ENCODE data around the gene AKAP6. TPM values are rescaled to one million over a fixed set of nuclear protein-coding genes. Genes with fewer than 3 reads are reported as not detected.

Gene AKAP6
- total and polyA plus RNA-seq, 4 donors, result 0.42 to 3.2 (median 1.7) TPM

DNA sequence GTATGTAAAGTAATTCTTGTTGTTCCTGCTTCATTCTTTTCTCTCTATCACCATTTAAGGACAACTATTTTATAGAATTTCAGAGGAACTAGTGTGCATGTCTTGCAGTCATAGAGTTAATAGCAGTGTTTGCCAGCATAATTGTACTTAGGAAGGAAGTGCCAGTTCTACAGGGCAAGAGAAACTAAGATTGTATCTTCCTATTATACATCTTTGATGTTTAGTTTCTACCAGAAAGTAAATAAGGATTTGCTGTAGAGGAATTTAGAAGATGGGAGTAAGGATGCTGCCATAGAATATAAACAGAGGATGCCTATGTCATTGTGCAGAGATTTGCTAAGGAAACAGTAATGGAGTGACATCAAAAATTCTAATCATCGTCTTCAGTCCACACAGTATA lies 338.7 kb downstream of the AKAP6 start:
- no peak overlapping the region for H3K27ac ChIP-seq (ENCODE audit: low read depth in 1 of 2, low read length in 2 of 2)
- peaks cover 0 to 2% (median 0%) of the 10 kb centered on the region in 4 donors for H3K9me3 ChIP-seq (ENCODE audit: control insufficient read depth in 4 of 4, low read length in 3 of 4)
- WGBS, result 89% methylated on average over 1 of the region's 1 CpG
- H3K4me1 ChIP-seq (ENCODE audit: control insufficient read depth in 4 of 4, insufficient read depth in 4 of 4, low read length in 3 of 4), result no peaks in the 10 kb centered on the region
- no peak for DNase-seq (ENCODE audit: low spot score)
- no peak overlapping the region for H3K9ac ChIP-seq (ENCODE audit: low read depth in 1 of 2, low read length in 2 of 2)
- H3K4me3 ChIP-seq (ENCODE audit: low read depth in 1 of 3, low read length in 3 of 3), result no peak overlapping the region
- no peaks in the 10 kb centered on the region for H3K27me3 ChIP-seq (ENCODE audit: control insufficient read depth in 4 of 4, insufficient read depth in 4 of 4, low read length in 3 of 4)
- TF ChIP-seq EGR1 (IDR thresholded peaks at IDR 0.05; ENCODE audit: low read depth in 2 of 2) (no peak), FOXA1 (IDR thresholded peaks at IDR 0.05) (no peak), HNF4A (conservative IDR thresholded peaks at IDR 0.05) (no peak), JUND (IDR thresholded peaks at IDR 0.05) (no peak), SP1 (IDR thresholded peaks at IDR 0.05) (no peak), TAF1 (conservative IDR thresholded peaks at IDR 0.05) (no peak), GABPA (IDR thresholded peaks at IDR 0.05 in 1 of 2, conservative IDR thresholded peaks at IDR 0.05 in 1 of 2) (no peak), FOXA2 (IDR thresholded peaks at IDR 0.05) (no peak), HNF4G (IDR thresholded peaks at IDR 0.05) (no peak)
- TF ChIP-seq, protein P1, sequence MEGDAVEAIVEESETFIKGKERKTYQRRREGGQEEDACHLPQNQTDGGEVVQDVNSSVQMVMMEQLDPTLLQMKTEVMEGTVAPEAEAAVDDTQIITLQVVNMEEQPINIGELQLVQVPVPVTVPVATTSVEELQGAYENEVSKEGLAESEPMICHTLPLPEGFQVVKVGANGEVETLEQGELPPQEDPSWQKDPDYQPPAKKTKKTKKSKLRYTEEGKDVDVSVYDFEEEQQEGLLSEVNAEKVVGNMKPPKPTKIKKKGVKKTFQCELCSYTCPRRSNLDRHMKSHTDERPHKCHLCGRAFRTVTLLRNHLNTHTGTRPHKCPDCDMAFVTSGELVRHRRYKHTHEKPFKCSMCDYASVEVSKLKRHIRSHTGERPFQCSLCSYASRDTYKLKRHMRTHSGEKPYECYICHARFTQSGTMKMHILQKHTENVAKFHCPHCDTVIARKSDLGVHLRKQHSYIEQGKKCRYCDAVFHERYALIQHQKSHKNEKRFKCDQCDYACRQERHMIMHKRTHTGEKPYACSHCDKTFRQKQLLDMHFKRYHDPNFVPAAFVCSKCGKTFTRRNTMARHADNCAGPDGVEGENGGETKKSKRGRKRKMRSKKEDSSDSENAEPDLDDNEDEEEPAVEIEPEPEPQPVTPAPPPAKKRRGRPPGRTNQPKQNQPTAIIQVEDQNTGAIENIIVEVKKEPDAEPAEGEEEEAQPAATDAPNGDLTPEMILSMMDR (IDR thresholded peaks at IDR 0.05; ENCODE audit: low read depth, low read length, missing input control), result no peak
- no peaks in the 10 kb centered on the region for H3K36me3 ChIP-seq (ENCODE audit: control insufficient read depth in 4 of 4, insufficient read depth in 3 of 4, low read depth in 1 of 4, low read length in 3 of 4)

DNA sequence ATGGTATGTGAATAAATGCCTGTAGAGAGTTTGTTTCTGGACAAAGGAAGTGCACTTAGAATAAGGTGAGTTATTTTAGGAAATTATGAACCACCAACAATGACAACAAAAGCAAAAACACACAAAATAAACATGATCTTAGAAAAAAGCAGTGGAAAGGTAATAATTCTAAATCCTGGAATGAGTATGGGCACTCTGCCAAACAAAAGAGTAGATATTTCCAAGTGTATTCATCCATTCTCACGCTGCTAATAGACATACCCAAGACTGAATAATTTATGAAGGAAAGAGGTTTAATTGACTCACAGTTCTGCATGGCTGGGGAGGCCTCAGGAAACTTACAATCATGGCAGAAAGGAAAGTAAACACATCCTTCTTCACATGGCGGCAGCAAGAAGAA lies 340.3 kb downstream of the AKAP6 start:
- H3K27me3 ChIP-seq (ENCODE audit: control insufficient read depth in 4 of 4, insufficient read depth in 4 of 4, low read length in 3 of 4), result no peaks in the 10 kb centered on the region
- TF ChIP-seq, protein P2, sequence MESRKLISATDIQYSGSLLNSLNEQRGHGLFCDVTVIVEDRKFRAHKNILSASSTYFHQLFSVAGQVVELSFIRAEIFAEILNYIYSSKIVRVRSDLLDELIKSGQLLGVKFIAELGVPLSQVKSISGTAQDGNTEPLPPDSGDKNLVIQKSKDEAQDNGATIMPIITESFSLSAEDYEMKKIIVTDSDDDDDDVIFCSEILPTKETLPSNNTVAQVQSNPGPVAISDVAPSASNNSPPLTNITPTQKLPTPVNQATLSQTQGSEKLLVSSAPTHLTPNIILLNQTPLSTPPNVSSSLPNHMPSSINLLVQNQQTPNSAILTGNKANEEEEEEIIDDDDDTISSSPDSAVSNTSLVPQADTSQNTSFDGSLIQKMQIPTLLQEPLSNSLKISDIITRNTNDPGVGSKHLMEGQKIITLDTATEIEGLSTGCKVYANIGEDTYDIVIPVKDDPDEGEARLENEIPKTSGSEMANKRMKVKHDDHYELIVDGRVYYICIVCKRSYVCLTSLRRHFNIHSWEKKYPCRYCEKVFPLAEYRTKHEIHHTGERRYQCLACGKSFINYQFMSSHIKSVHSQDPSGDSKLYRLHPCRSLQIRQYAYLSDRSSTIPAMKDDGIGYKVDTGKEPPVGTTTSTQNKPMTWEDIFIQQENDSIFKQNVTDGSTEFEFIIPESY (IDR thresholded peaks at IDR 0.05), result no peak
- TF ChIP-seq, protein P1 (IDR thresholded peaks at IDR 0.05; ENCODE audit: low read depth, low read length, missing input control), result no peak
- TF ChIP-seq YY1 (IDR thresholded peaks at IDR 0.05), result no peak
- TF ChIP-seq NR2F2 (IDR thresholded peaks at IDR 0.05), result no peak
- TF ChIP-seq FOXA1 (IDR thresholded peaks at IDR 0.05), result no peak
- TF ChIP-seq, protein P3, sequence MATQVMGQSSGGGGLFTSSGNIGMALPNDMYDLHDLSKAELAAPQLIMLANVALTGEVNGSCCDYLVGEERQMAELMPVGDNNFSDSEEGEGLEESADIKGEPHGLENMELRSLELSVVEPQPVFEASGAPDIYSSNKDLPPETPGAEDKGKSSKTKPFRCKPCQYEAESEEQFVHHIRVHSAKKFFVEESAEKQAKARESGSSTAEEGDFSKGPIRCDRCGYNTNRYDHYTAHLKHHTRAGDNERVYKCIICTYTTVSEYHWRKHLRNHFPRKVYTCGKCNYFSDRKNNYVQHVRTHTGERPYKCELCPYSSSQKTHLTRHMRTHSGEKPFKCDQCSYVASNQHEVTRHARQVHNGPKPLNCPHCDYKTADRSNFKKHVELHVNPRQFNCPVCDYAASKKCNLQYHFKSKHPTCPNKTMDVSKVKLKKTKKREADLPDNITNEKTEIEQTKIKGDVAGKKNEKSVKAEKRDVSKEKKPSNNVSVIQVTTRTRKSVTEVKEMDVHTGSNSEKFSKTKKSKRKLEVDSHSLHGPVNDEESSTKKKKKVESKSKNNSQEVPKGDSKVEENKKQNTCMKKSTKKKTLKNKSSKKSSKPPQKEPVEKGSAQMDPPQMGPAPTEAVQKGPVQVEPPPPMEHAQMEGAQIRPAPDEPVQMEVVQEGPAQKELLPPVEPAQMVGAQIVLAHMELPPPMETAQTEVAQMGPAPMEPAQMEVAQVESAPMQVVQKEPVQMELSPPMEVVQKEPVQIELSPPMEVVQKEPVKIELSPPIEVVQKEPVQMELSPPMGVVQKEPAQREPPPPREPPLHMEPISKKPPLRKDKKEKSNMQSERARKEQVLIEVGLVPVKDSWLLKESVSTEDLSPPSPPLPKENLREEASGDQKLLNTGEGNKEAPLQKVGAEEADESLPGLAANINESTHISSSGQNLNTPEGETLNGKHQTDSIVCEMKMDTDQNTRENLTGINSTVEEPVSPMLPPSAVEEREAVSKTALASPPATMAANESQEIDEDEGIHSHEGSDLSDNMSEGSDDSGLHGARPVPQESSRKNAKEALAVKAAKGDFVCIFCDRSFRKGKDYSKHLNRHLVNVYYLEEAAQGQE (IDR thresholded peaks at IDR 0.05), result no peak
- TF ChIP-seq RAD21 (IDR thresholded peaks at IDR 0.05), result no peak
- H3K4me3 ChIP-seq (ENCODE audit: low read depth in 1 of 3, low read length in 3 of 3), result no peak overlapping the region
- H3K9ac ChIP-seq (ENCODE audit: low read depth in 1 of 2, low read length in 2 of 2), result no peak overlapping the region
- H3K4me1 ChIP-seq (ENCODE audit: control insufficient read depth in 4 of 4, insufficient read depth in 4 of 4, low read length in 3 of 4), result no peaks in the 10 kb centered on the region
- H3K27ac ChIP-seq (ENCODE audit: low read depth in 1 of 2, low read length in 2 of 2), result no peak overlapping the region
- WGBS, result 90% methylated on average over 2 of the region's 2 CpGs
- no peak for DNase-seq (ENCODE audit: low spot score)
- peaks cover 0 to 2% (median 0%) of the 10 kb centered on the region in 4 donors for H3K9me3 ChIP-seq (ENCODE audit: control insufficient read depth in 4 of 4, low read length in 3 of 4)
- H3K36me3 ChIP-seq (ENCODE audit: control insufficient read depth in 4 of 4, insufficient read depth in 3 of 4, low read depth in 1 of 4, low read length in 3 of 4), result no peaks in the 10 kb centered on the region
